AG09309 (cell line): ENCODE measurements around the gene ACACB.

Experiments
- DNase-seq: peaks from one replicate; pipeline ENCODE4 v3.0.0-alpha.2; 2010; ENCODE audit warnings: low read depth
- H3K4me3 ChIP-seq: 2 replicates; pipeline ENCODE4 v1.5.1; 2011; ENCODE audit warnings: mild to moderate bottlenecking, low read depth, low read length, moderate library complexity; ENCODE audit not compliant: control insufficient read depth
- TF ChIP-seq, protein P1 (sequence below): IDR thresholded peaks from 2 replicates; pipeline ENCODE4 v1.5.1; 2011; ENCODE audit warnings: mild to moderate bottlenecking, low read depth, low read length, inconsistent platforms; ENCODE audit not compliant: insufficient read depth, control insufficient read depth; ENCODE audit errors: missing control alignments

ACACB gene

DNA sequence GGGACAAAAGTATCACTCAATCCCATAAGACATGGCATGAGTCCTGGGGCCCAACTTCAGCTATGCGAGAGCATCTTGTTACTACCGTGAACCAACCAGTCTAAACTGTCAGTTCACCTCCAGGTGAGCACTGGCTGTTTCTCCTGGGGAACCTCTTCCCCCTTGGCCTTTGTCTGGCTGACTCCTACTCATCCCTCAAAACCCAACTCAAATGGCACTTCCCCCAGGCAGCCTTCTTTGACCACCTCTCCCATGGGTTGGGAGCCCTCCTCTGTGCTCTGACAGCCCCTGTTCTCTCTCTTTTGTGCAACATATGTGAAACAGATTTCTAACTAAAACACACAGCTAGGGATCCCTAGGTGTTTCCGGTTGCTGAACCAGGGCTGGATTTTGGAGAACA is 155.0 kb downstream of the ACACB start:
- no peak overlapping the region for H3K4me3 ChIP-seq
- no peak for DNase-seq
- TF ChIP-seq, protein P1, sequence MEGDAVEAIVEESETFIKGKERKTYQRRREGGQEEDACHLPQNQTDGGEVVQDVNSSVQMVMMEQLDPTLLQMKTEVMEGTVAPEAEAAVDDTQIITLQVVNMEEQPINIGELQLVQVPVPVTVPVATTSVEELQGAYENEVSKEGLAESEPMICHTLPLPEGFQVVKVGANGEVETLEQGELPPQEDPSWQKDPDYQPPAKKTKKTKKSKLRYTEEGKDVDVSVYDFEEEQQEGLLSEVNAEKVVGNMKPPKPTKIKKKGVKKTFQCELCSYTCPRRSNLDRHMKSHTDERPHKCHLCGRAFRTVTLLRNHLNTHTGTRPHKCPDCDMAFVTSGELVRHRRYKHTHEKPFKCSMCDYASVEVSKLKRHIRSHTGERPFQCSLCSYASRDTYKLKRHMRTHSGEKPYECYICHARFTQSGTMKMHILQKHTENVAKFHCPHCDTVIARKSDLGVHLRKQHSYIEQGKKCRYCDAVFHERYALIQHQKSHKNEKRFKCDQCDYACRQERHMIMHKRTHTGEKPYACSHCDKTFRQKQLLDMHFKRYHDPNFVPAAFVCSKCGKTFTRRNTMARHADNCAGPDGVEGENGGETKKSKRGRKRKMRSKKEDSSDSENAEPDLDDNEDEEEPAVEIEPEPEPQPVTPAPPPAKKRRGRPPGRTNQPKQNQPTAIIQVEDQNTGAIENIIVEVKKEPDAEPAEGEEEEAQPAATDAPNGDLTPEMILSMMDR = no peak

DNA sequence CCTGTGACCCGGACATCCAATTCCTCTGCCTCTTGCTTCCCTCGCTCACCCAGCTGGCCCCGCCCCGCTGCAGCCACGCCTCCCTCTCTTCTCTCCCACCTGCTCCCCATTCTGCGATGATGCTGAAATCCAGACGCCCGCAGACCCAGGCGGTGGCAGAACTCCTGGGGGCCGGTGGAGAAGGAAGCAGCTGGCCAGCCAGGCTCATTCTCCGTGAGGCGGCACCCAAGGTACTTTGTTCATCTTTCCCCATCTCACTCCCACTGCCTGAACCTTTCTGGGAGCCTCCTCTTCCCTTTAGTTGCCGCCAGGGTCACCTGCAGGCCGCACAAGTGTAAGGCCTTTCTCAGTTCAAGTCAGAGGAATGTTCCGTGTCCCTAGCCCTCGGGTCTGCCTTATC is 157.0 kb downstream of the ACACB start:
- no peak for DNase-seq
- H3K4me3 ChIP-seq = no peak overlapping the region
- TF ChIP-seq, protein P1 = no peak

DNA sequence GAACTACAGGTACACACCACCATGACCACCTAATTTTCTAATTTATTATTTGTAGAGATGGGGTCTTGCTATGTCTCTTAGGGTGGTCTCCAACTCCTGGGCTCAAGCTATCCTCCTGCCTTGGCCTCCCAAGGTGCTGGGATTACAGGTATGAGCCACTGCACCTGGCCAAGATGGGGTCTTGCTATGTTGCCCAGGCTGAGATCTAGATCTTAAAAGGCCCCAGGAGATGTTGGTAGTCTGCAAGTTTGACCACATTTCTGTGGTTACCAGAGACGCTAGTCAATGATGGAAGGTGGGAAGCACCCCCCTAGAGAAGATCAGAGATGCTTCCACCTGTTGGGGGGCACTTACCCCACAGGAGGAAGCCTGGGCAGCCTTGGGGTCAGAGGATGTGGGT is 158.0 kb downstream of the ACACB start:
- H3K4me3 ChIP-seq = no peak overlapping the region
- DNase-seq = no peak
- TF ChIP-seq, protein P1 = no peak

- DNase-seq = no peak
- TF ChIP-seq, protein P1 = no peak
- no peak overlapping the region for H3K4me3 ChIP-seq
Observed at GRCh38 chr12:109275173-109275572, 158.8 kb downstream of the ACACB start.

- TF ChIP-seq, protein P1 = no peak
- H3K4me3 ChIP-seq = no peak overlapping the region
- DNase-seq = no peak
Observed at GRCh38 chr12:109276160-109276559, 159.8 kb downstream of the ACACB start.

DNA sequence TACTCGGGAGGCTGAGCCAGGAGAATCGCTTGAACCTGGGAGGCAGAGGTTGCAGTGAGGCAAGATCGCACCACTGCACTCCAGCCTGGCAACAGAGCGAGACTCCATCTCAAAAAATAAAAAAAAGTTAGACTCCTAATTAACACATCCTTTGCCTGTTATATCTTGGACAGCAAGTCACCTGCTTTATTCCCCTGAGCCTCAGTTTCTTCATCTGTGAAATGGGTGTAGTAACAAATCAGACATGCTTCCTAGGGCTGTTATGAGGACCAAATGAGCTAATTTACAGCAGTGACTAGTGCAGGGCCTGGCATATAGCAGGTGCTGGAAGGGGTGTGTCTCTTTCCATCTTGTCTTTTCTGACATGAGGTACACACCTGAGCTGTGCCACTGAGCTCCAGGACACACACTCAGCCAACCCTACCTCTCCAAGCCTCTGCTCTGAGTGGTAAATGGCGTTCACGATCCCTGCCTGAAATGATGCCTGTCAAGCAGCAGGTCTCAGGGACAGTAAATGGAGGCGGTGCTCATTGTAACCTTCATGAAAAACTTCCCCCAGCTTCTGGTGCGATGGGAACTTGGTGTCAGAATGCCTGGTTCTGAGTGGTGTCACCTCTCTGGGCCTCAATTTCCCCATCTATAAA is 161.0 kb downstream of the ACACB start:
- TF ChIP-seq, protein P1 = no peak

More for the DNA sequence above, 161.0 kb downstream of the ACACB start:
- DNase-seq = no peak
- no peak overlapping the region for H3K4me3 ChIP-seq
